Bone marrow (tissue), 2 donors: Measurements from ENCODE around the gene UVSSA.

Experiments
- DNase-seq, 2 donors: peaks; one replicate each; lab custom pipeline; 2025; lab: John Stamatoyannopoulos, UW

UVSSA gene, protein sequence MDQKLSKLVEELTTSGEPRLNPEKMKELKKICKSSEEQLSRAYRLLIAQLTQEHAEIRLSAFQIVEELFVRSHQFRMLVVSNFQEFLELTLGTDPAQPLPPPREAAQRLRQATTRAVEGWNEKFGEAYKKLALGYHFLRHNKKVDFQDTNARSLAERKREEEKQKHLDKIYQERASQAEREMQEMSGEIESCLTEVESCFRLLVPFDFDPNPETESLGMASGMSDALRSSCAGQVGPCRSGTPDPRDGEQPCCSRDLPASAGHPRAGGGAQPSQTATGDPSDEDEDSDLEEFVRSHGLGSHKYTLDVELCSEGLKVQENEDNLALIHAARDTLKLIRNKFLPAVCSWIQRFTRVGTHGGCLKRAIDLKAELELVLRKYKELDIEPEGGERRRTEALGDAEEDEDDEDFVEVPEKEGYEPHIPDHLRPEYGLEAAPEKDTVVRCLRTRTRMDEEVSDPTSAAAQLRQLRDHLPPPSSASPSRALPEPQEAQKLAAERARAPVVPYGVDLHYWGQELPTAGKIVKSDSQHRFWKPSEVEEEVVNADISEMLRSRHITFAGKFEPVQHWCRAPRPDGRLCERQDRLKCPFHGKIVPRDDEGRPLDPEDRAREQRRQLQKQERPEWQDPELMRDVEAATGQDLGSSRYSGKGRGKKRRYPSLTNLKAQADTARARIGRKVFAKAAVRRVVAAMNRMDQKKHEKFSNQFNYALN

DNA sequence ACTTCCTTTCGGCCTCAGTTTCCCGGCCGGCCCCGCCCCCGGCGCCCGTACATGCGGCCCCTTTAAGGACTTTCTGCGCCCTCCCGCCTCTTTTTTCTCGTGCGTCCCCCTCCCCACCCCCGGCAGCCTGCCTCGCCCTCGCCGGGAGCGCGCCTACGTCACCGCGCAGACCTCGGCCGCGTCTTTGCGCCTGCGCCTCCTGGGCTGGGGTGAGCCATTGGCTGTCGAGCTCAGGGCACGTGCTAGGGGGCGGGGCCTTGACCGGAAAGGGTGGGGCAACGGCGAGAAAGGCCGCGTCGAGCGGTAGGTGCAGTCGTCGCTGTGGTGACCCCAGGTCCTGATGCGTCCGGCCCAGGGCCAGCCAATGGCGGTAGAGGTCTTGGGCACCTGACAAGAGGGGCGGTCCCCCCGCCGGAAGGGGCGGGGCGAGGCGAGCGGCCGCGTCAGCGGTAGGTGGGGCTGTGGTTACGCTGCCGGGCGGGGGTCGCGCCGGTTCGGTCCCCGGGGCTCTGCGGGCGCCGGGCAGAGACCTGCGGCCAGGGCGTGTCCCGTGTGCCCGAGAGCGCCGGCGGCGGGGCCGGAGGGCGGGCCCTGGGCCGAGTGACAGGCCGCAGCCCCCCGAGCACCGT lies at the start of gene UVSSA:
TSS of gene UVSSA (plus strand) at position 428 of the 629 bp plus-strand sequence. CDS start 884 bp downstream, outside the sequence.
- peak; percentile 97 to 98 for DNase-seq

DNA sequence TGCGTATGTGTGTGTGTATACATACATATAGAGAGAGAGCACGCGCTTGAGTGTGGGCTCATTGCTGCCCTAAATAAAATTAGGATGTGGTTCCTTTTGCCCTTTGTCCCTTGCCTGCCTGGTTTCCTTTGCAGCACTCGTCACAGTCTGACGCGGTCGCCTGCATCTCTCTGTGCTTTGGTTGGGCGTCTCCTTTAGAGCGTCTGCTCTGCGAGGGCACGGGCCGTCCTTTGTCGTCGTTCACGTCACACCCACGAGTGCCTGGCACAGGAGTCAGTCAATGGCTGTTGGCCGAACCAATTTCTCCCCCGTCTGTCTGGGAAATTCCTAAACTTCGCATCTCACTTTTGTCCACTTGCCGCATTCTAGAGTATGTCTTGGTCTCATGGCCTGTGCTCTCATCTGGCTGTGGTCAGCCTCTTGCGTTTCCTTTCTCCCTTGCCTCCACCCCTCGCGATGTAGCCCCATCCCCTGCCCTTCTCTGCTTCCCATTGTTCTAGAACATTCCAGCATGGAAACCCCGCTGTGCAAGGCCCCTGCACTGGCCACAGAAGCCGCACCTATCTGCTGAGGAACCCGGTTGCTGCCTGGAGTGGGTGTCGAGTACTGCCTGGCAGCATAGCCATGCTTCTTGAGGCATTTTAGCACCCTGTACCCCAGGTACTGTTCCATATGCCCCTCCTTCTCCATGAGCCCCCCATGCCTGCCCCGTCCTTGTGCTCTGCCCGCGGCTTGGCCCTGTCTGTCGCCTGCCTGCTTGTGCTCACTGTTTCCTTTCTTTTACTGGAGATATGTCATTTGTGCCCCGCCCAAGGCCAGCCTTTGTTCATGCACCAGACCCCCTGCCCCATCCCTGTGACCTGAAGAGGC lies 49.3 kb upstream of the UVSSA start:
- DNase-seq: no peak

DNA sequence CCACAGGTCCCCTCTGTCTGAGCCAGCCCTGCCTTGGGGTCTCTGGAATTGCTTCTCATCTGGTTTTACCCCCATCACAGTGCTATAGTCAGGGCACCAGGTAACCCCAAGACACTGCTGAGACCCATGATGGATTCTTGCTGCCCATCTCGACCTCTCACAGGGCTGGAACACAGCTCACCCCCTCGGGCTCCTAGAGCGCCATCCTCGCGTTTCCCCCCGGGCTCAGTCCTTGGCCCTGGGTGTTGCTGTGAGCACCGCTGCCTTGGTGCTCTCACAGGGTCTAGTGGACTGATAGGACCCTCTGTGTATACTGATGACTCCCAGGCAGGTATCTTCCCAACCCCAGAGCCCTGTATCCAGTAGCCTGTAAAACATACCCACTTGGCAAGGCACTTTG lies 48.5 kb upstream of the UVSSA start:
- no peak for DNase-seq

DNA sequence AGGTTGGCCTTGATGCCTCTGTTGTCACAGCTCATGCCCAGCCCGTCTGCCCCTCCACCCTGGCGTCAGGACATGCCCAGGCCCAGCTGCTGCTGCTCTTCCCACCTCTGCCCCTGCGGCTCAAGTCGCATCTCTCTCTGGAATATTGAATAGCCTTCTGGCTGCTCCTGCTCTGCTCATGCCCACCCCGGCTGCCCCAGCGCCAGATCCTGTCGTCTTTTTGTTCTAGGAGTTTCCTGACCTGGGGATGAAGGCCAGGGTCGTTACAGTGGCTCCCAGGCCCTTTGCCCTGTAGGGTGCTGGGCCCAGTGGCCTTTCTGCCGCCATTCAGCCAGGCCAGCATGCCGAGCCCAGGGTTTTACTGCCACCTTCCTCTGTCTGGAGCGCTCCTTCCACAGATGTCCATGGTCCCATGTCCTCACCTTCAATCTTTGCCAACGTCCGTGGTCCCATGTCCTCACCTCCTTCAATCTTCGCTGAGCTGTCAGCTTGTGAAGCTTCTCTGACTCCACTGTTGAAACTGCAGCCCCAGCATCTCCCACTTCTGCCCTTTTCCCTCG lies 47.6 kb upstream of the UVSSA start:
- no peak for DNase-seq

DNA sequence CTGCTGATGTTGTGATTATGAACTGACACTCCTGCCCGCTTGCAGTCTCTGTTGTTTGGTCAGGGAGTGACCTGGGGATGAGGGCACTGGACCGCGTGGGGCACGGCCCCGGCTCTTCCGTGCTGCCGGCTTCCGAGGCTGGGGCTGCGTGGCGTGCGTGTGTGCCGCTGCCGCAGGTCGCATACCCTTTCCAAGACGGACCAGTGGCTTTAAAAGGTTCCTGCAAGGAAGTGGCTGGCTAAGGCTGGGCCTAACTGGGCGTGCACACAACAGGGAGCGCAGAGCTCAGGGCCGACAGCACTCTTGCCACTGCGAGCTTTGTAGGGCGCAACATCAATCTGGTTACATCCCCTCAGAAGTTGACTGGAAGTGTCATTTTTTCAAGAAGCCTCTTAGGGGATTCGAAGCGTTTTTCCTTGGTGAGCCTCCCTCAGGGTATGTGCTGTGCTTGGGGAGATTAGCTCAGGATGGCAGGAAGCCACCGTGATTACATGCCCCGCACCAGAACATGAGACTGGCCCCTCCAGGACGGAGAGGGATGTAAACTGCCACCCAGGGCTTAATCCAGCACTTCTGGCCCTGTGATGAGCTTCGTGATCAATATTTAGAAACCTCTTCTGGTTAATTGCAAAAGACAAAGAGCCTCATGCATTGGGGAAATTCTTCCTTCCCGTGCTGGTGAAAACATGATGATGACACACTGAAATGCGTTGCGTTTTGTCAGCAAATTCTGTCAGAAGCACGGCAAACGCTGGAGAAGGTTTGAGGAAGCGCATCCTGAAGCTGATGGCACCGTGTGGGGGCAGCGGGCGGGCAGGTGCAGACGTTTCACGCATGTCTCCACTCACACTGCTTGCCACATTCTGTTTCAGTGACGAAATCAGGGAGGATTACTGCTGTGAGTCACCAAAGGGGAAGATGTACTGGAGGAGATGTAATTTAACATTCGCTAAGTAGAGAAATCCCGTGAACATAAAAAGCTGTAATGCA lies 46.2 kb upstream of the UVSSA start:
- DNase-seq: peak in 1 of 2 donors; percentile 46

DNA sequence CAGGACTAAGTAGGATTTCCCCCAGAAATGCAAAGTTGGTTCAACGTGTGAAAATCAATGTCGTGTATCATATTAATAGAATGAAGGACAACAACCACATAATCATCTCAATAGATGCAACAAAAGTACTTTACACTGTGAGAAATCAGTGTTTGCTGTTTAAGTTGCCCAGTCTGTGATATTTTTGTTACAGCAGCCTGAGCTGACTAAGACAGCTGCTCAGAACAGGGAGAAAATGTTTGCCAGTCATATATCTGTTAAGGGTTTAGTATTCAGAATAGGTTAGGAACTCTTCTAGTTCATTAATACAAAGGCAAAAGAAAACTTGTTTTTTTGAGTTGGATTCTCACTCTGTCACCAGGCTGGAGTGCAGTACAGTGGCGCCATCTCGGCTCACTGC lies 44.8 kb upstream of the UVSSA start:
- no peak for DNase-seq

DNA sequence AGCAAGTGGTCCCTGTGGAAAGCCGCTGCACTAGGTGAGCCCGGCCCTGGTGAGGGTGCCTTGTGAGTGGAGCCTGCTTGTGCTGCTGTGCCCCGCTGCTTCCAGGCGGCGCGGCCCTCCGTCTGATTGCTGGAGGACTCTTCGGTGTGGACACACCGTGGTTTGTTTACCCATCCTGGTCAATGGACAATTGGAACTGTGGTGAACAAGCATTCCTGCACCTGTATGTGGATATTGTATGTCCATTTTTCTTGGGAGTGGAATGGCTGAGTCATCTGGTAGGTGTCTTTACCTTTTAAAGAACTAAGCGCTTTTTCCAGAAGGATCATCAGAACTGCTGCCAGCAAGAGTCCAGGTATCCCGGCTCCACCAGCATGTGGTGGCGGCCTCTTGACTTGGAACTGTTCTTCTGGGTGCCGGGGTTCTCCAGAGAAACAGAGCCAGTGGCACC lies 41.7 kb upstream of the UVSSA start:
- no peak for DNase-seq

DNA sequence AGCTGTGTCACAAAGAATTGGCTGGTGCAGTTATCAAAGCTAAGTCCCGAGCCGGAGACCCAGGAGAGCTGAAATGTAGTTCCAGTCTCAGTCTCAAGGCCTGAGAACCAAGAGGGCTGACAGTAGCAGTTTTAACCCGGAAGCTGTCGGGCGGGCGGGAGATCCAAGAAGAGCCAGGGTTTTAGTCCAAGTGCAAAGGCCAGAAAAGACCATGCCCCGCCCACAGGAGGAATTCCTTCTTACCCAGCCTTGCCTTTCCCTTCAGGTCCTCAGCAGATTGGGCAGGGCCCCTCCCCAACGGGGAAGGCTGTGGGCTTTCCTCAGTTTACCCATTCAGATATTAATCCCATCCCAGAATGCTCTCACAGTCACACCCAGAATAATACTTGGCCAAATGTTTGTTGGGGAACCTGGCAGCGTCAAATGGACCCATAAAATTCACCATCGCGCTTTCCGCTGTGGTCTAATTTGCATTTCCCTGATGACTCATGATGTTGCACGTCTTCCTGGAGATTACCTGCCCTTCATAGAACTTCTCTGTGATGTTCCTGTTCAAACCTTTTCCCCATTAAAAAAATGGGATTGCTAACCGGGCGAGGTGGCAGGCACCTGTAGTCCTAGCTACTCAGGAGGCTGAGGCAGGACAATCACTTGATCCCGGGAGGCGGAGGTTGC lies 41.1 kb upstream of the UVSSA start:
- DNase-seq: no peak

DNA sequence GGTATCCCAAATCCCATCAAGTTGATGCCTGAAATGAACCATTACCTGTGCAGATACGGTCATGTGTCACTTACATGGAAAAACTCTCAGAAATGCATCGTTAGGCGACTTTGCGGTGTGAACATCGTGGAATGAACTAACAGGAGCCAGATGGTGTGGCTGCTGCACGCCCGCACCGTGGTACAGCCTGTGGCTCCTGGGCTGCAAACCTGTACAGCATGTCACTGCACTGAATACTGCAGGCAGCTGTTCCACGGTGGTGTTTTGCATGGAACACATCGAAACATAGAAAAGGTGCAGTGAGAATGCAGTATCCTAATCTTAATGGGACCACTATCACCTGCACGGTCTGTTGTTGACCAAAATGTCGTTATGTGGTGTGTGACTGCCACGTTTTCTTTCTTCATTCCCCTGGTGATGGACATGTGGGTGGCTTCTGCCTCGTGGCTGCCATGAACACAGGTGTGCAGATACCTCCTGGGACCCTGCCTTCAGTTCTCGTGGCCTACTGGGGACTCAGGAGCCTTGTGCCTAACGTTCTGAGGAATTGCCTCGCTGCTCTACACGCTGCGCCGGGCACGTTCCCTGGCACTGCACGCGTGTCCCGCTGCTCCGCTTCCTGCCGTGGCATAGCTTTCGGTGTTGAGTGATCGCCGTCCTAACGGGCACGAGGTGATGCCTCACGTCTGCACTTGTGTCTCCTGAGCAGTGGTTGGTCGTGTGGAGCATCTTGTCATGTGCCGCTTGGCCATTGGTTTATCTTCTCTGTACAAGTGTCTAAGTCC lies 38.9 kb upstream of the UVSSA start:
- DNase-seq: no peak

DNA sequence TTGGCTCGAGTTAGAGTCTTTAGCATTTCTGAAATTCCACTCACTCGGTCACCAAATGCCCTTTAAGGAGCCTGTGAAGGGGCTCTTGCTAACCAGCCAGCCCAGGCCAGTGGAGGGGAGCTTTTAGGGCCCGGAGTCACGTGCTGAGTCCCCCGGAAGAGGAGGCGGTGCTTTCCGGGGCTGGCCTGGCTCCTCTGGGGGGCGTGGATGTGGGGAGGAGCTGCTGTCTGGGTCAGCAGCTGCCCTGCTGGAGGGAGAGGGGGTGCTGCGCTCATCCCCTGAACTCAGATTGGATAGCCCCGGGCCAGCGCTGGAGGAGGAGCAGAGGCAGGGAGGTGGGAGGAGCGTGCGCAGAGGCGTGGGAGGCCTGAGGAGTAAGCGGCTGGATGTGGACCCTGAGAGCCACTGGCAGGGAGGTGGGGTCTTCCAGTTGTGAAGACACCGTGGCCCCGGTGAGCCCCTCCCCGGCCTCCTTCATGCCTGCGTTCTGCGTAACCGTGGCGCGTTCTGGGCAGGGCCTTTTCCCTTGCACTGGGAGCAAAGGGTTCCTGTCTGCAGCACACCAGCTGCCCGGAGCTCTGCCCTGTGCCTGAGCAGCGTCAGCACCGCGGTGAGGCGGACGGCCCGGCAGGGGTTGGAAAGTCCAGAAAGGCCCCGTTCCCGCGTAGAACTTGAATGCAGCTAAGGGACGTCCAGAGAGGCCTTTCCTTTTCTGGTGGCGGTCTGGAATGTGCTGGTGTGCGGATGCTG lies 37.6 kb upstream of the UVSSA start:
- no peak for DNase-seq

DNA sequence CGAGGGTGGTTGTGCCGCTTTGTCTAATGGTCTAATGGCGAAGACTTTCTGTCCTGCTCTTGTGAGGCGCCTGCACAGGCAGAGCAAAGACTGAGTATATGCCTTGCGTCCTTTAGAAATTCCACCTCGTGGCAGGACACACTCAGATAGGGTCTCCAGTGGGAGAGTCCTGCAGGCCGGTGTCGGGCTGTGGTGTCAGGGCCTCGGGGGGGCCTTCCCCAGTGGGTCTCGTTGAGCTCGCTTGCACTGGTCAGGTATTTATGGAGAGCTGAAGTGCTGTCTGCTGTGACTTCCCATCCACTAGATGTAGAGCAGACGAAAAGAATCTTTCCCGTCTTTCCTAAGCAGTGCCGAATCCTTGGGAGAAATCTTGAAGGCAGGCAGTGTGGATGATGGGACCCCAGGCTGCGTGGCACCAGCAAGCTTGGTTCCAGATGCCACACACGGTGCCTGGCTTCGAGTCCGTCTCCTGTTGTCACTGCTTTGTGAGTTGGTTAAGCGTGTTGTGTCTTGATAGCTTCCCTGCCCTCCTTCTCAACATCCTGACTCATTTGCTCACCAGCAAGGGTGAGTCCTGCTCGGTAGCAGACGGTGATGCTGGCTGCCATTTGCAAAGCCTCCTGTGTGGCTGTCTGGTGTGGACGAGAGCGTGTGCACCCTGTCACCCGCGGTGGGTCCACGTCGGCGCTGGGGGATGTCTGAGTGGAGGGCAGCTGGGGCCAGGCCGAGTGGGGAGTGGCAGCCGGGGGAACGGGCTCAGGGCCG lies 36.8 kb upstream of the UVSSA start:
- DNase-seq: no peak

DNA sequence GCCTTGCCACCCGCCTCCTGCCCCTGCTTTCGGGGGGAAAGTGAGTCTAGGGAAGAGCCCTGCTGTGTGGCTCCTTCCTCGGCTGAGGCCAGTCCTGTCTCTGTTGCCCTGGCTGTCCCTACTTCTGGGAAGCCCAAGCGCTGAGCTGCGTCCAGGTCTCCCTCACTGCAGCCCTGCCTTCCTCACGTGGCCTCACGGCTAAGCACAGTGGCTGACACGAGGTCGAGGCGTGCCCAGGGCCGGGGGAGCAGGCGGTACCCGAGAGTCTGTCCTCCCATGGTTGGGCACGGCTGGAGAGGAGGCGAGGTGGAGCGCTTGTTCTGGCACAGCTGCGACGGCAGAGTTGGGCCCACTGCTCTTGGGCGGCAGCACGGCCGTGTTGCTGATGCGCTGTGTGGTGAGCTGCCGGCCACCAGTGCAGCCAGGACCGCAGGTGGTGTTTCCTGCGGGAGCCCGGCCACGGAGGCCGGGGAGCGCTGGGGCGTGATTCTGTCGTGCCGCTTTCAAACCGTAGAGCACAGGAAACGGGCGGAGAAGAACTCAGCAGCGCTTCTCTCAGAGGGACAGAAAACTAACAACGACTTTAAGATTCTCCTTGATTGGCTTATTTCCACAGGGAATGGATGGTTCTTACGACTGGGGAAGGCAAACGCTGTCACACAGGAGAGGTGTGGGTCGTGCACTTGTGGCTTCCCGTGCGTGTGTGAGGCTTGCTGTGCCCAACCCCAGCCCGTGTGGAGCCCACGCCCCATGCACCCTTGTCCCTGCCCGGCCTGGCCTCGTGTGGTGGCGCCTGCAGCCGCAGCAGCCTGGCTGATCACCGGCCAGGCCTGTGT lies 36.0 kb upstream of the UVSSA start:
- no peak for DNase-seq

DNA sequence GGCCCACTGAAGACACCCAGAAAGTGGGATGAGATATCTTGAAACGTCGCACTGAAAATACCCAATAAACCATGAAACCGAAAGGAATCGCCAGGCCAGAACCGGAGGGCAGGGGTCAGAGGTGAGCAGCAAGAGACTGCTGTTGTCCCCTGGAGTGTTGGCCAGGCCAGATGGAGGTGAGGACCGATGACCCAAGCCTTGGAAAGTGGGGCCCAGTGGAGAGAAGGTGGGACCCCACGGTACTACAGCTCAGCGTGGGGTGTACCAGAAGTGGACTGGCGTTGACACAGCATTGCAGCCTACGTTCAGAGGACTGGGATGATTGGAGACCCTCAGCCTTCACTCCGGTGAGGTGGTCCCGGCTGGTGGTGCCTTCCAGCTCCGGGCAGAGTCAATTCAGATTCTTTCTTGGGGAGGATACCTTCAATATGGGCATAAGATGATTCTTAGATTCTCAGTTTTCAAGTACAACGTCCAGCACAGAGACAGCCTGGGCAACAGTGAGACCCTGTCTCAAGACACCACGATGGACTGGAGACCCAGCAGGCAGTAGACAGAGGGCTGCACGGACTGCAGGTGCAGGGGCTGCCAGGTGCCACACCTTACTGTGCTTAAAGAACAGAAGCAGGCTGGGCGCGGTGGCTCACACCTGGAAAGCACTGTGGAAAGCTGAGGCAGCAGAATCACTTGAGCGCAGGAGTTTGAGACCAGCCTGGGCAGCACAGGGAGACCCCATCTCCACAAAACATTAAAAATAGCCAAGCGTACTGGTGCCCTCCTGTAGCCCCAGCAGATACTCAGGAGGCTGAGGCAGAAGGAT lies 34.0 kb upstream of the UVSSA start:
- no peak for DNase-seq

DNA sequence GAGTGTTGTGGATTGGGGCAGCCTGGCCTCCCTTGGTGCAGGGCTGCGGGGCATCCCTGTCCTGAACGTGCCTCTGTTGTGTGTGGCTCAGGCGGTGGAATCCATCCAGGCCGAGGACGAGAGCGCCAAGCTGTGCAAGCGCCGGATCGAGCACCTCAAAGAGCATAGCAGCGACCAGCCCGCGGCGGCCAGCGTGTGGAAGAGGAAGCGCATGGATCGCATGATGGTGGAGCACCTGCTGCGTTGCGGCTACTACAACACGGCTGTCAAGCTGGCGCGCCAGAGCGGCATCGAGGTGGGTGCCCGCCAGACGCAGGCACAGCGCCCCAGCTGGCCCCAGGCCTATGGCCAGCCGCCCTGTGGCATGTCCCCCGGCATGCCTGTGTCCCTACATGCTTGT lies 31.7 kb upstream of the UVSSA start:
- no peak for DNase-seq

DNA sequence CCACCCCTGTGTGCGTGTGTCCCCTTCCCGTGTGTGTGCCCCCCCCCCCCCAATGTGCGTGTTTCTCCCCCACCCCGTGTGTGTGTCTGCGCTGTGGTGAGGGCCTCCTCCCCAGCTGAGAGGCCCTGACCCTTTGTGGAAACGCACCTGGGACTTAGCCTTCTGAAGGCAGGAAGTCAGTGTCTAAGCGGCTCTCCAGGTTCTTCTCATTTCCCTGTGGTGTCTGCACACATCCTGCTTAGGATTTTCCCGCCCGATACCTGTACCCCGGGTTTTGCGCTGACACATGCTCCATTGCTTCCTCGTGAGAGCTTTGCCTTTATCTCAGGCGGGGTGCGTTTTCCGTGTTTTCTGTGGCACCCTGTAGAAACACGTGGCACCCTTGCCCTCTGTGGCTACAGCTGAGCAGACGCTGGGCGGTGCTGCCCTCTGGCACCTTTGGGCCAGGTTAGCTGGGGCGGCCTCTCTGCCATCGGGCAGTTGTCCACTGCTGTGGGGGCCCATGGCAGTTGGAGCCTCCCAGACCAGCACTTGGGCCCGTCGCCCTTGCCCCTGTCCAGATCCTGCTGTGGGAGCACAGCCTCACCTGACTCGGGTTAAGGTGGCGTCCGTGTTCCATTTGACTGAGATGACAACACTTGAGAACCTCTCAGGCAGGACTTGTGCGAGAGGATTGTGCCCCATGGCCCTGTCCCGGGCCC lies 31.0 kb upstream of the UVSSA start:
- DNase-seq: no peak
